ENCODE results near the gene SPATA13. TPM values are rescaled to one million over a fixed set of nuclear protein-coding genes. Genes with fewer than 3 reads are reported as not detected.

SPATA13 gene
- total and polyA plus RNA-seq, 10 donors, result 12.0 to 185 (median 125) TPM

DNA sequence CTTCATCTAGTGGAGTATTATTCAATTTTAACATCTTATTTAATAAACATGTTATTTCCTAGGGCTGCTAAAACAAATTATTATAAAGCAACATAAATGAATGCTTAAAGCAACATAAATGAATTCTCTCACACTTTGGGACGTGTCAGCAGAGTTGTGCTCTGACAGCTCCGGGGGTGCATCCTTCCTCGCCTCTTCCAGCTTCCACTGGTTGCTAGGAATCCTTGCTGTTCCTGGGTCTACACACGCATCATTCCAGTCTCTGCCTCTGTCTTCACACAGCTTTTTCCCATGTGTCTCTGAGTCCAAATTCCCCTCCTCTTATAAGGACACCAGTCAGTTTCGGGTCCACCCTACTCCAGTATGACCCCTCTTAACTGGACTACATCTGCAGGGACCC, 21.6 kb upstream of the SPATA13 start:
- TF ChIP-seq POLR2AphosphoS5 (IDR thresholded peaks at IDR 0.05) (no peak), POLR2A (IDR thresholded peaks at IDR 0.05) (no peak)
- TF ChIP-seq, protein P1, sequence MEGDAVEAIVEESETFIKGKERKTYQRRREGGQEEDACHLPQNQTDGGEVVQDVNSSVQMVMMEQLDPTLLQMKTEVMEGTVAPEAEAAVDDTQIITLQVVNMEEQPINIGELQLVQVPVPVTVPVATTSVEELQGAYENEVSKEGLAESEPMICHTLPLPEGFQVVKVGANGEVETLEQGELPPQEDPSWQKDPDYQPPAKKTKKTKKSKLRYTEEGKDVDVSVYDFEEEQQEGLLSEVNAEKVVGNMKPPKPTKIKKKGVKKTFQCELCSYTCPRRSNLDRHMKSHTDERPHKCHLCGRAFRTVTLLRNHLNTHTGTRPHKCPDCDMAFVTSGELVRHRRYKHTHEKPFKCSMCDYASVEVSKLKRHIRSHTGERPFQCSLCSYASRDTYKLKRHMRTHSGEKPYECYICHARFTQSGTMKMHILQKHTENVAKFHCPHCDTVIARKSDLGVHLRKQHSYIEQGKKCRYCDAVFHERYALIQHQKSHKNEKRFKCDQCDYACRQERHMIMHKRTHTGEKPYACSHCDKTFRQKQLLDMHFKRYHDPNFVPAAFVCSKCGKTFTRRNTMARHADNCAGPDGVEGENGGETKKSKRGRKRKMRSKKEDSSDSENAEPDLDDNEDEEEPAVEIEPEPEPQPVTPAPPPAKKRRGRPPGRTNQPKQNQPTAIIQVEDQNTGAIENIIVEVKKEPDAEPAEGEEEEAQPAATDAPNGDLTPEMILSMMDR (IDR thresholded peaks at IDR 0.05 in 8 of 11, conservative IDR thresholded peaks at IDR 0.05 in 3 of 11), result no peak
- intact Hi-C loops (cut with DNase I; ENCODE audit: low total_unique reads), result no loop called here
- H3K27me3 ChIP-seq (replicated peaks in 1 of 7), result no peaks in the 10 kb centered on the region
- no peak overlapping the region for H3K4me3 ChIP-seq
- no peak overlapping the region for H3K27ac ChIP-seq
- no peaks in the 10 kb centered on the region for H3K9me3 ChIP-seq
- no peaks in the 10 kb centered on the region for H3K36me3 ChIP-seq
- WGBS, 5 donors, result 89 to 97% (median 92%) methylated on average over 5 of the region's 5 CpGs
- no peak for DNase-seq
- no peaks in the 10 kb centered on the region for H3K4me1 ChIP-seq

DNA sequence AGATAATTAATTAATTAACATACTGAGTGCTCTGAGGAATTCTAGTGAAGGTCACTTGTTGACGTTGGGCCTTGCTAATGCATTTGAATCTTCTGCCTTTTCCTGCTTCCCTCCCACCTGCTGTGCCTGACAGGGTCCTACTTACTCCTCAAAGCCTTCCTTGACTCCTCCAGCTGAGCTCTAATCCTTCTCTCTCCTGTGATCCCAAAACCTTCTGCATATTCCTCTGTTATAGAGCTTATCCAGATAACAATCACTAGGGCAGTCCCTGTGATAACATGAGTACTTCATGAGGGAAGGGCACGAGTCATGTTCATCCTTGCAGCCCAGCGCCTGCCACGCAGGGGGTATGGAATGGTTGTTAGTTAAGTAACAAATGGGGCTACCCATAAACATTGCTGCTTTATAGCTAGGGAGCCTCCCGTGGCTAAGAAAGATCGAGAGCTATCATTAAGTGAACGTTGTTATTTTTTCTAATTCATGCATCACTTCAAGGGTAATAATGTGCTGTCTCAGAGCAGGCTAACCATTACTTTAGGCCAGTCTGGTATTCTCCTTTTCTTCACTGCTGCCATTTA, 19.1 kb upstream of the SPATA13 start:
- no peak overlapping the region for H3K27ac ChIP-seq
- no peak for TF ChIP-seq POLR2AphosphoS5 (IDR thresholded peaks at IDR 0.05)
- TF ChIP-seq POLR2A (IDR thresholded peaks at IDR 0.05), result no peak
- TF ChIP-seq, protein P1 (IDR thresholded peaks at IDR 0.05 in 8 of 11, conservative IDR thresholded peaks at IDR 0.05 in 3 of 11), result no peak
- H3K9me3 ChIP-seq, result no peaks in the 10 kb centered on the region
- no peak for DNase-seq
- no peak overlapping the region for H3K4me3 ChIP-seq
- no peaks in the 10 kb centered on the region for H3K36me3 ChIP-seq
- 84 to 95% (median 86%) methylated on average over 7 of the region's 7 CpGs for WGBS, 5 donors
- H3K4me1 ChIP-seq, result no peaks in the 10 kb centered on the region
- no peaks in the 10 kb centered on the region for H3K27me3 ChIP-seq (replicated peaks in 1 of 7)
- intact Hi-C loops (cut with DNase I; ENCODE audit: low total_unique reads), result no loop called here

DNA sequence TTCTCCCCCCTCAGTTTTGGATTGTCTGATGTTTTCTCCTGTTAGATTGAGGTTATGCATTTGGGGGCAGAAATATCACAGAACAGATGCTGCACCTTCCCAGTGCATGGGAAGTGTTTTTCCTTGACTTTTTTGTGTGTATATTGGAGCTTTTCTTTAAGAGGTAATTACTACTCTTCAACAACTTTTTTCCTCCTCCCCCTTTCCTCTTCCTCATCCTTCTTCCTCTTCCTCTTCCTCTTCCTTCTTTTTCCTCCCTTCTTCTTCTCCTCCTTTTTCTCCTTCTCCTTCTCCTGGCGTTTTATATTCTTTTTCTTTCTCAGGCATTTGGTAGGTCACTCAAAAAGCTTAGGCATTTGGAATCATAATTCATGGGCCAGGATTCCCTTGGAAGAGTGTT, 18.1 kb upstream of the SPATA13 start:
- Histone ChIP-seq H3K9me3 (no peaks in the 10 kb centered on the region), H3K27ac (no peak overlapping the region), H3K36me3 (no peaks in the 10 kb centered on the region), H3K4me1 (no peaks in the 10 kb centered on the region), H3K27me3 (replicated peaks in 1 of 7) (no peaks in the 10 kb centered on the region), H3K4me3 (no peak overlapping the region)
- TF ChIP-seq POLR2AphosphoS5 (IDR thresholded peaks at IDR 0.05) (no peak), POLR2A (IDR thresholded peaks at IDR 0.05) (no peak)
- TF ChIP-seq, protein P1 (IDR thresholded peaks at IDR 0.05 in 8 of 11, conservative IDR thresholded peaks at IDR 0.05 in 3 of 11), result no peak
- DNase-seq, result no peak
- WGBS, 5 donors, result 51 to 83% (median 73%) methylated on average over 1 of the region's 1 CpG
- intact Hi-C loops (cut with DNase I; ENCODE audit: low total_unique reads), result no loop called here

DNA sequence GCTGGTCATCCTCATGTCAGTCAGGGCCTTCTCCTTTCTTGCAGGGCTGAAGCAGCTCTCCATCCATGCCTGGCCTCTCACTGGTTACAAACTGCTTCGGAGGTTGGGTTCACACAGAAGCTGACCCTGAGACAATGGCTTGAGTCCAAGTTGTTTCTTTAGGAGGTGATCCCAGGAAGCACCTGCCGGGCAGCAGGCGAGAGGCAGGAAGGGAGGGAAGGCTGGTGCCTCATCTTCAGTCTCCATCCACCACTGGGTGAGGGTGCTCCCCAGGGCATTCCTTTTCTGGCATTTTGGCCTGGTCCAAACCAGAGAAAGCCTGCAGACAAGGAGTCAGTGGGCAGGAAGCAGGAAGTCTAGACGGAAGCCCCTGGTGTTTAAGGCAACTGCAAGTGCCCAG, 17.6 kb upstream of the SPATA13 start:
- 44 to 77% (median 48%) methylated on average over 4 of the region's 4 CpGs for WGBS, 5 donors

More for the DNA sequence above, 17.6 kb upstream of the SPATA13 start:
- TF ChIP-seq POLR2AphosphoS5 (IDR thresholded peaks at IDR 0.05) (no peak), POLR2A (IDR thresholded peaks at IDR 0.05) (no peak)
- TF ChIP-seq, protein P1 (IDR thresholded peaks at IDR 0.05 in 8 of 11, conservative IDR thresholded peaks at IDR 0.05 in 3 of 11), result no peak
- Histone ChIP-seq H3K27ac (no peak overlapping the region), H3K9me3 (no peaks in the 10 kb centered on the region), H3K4me1 (no peaks in the 10 kb centered on the region), H3K4me3 (no peak overlapping the region), H3K36me3 (no peaks in the 10 kb centered on the region), H3K27me3 (replicated peaks in 1 of 7) (no peaks in the 10 kb centered on the region)
- intact Hi-C loops (cut with DNase I; ENCODE audit: low total_unique reads), result no loop called here
- no peak for DNase-seq
